Measurements from ENCODE around the gene FLRT2. TPM values are rescaled to one million over a fixed set of nuclear protein-coding genes. Genes with fewer than 3 reads are reported as not detected.

FLRT2 gene
- polyA plus RNA-seq, 6 donors from 2014 or later: not detected

DNA sequence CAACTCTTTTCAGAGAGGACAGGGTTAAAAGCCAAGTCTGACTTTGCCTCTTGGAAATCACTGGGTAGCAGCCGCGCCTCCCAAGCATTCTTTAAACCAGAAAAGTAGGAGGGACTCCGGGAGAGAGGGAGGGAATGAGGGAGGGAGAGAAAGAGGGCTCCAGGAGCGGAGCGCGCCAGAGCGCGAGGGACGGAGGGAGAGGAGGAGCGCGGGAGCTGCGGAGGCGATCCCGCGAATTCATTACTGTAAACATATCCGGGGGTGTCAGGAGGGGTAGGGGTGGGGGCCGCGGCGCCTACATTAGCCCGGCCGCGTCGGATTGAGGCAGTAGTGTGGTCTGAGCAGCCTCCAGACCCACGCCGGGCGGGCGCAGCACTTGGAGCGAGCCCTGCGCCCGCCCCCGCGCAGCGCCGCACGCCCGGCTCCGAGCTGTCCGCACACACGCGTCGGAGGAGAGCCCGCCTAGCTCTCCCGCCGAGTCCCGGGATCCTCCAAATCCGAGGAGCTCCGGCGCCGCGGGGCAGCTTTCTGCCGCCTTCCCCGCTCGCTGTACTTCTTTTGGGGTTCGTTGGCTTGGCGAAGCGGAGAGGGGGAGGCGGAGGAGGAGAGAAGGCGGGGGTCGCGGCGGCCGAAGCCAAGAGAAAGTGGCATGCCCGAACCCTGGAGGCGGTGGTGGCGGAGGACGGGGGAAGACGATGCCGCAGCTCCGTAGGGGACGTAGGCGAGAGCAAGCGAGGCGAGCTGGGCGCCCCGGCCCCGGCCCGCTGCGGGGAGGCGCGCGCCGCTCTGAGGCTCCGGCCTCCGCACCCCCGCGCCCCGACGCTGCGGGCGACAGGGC, 3.3 kb downstream of the FLRT2 start:
- H3K27me3 Mint-ChIP-seq: peaks cover 65 to 86% (median 65%) of the 10 kb centered on the region in 3 donors

GRCh38 chr14:85533861-85534291, 3.9 kb downstream of the FLRT2 start:
- H3K36me3 Mint-ChIP-seq: peaks cover 5 to 11% of the 10 kb centered on the region in 2 donors
- no peak overlapping the region for H3K4me3 Mint-ChIP-seq
- H3K27me3 Mint-ChIP-seq: peaks cover 59 to 82% (median 60%) of the 10 kb centered on the region in 3 donors
- ATAC-seq (ENCODE audit: low read depth in 2 of 2) (no peak), DNase-seq (no peak)
- peaks cover 6 to 18% (median 7%) of the 10 kb centered on the region in 3 donors for H3K4me1 Mint-ChIP-seq
- no peak overlapping the region for H3K27ac Mint-ChIP-seq
- peaks cover 0 to 4% (median 0%) of the 10 kb centered on the region in 7 donors for H3K9me3 Mint-ChIP-seq

More for the DNA sequence above, 3.3 kb downstream of the FLRT2 start:
- DNase-seq: no peak
- ATAC-seq (ENCODE audit: low read depth in 2 of 2): no peak
- peaks cover 6 to 18% (median 7%) of the 10 kb centered on the region in 3 donors for H3K4me1 Mint-ChIP-seq
- H3K36me3 Mint-ChIP-seq: peaks cover 5 to 11% of the 10 kb centered on the region in 2 donors
- no peak overlapping the region for H3K4me3 Mint-ChIP-seq
- H3K9me3 Mint-ChIP-seq: peaks cover 0 to 4% (median 0%) of the 10 kb centered on the region in 7 donors
- peak overlapping the region in 1 of 6 donors; percentile 66 for H3K27ac Mint-ChIP-seq

DNA sequence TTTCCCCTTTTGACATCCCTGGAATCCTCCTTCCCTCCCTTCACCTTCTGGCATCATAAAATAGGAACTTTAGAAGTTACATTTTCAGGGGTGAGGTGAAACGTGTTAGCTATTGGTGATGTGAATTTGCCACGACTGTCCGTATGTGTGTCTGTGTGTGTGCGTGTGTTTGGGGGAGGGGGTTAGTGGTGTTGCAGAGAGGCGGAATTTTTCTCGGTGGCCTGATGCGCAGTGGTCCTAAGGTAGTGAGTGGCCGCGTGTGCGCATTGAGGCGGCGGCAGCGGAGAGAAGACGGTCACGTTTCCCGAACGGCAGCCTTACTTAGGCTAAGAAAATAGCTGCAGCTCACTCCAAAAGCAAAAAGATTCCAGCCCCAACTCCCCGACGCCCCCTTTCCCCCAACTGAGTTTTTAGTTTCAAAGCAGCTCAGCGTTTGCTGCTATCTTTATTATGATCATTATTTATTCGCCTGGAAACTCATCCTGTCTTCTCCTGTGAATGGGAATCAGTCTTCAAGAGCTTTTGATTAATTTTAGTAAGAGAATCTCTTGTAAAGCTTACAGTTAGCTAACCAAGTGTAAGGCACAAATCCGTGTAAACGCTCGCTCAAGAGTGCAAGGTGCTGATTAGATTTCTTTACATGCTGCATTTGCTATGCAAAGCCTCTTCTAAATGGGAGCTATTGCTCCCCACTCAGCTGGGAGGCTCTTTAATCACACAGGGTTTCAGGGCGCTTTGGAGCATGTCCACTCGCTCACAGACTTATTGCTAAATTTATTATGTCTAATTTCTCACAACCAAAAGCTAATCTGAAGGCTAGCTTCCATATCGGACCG, 4.7 kb downstream of the FLRT2 start:
- Mint-ChIP-seq H3K4me3 (peak overlapping the region in 1 of 8 donors; percentile 51), H3K27me3 (peaks cover 51 to 74% (median 52%) of the 10 kb centered on the region in 3 donors)

DNA sequence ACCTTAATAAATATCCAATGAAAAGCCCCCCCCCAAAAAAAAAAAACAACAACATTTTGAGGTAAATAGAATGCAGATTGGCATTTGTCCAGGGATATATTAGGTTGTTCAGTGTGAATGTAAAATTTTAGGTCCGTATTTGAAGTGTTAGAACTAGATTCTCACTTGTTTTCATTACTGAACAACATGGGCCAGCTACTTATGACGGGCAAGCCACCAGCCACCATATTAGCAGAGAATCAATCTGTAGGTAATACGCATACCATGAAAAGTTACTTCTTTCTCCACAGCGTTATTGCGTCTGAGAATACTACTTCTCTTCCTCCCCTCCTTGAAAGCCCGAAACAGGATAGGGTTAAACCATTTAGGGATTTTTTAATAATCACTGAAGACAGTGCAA, 5.4 kb downstream of the FLRT2 start:
- peak overlapping the region in 1 of 8 donors; percentile 20 for H3K4me3 Mint-ChIP-seq
- ATAC-seq (ENCODE audit: low read depth in 2 of 2) (no peak), DNase-seq (no peak)
- no peak overlapping the region for H3K27ac Mint-ChIP-seq
- H3K36me3 Mint-ChIP-seq: peaks cover 5 to 11% of the 10 kb centered on the region in 2 donors
- H3K4me1 Mint-ChIP-seq: peaks cover 2 to 15% (median 7%) of the 10 kb centered on the region in 3 donors
- peaks cover 0 to 3% (median 0%) of the 10 kb centered on the region in 7 donors for H3K9me3 Mint-ChIP-seq
- H3K27me3 Mint-ChIP-seq: peaks cover 48 to 67% (median 49%) of the 10 kb centered on the region in 3 donors

More for the DNA sequence above, 4.7 kb downstream of the FLRT2 start:
- ATAC-seq (ENCODE audit: low read depth in 2 of 2) (no peak), DNase-seq (no peak)
- peaks cover 0 to 3% (median 0%) of the 10 kb centered on the region in 7 donors for H3K9me3 Mint-ChIP-seq
- no peak overlapping the region for H3K27ac Mint-ChIP-seq
- H3K4me1 Mint-ChIP-seq: peaks cover 2 to 15% (median 7%) of the 10 kb centered on the region in 3 donors
- peaks cover 5 to 11% of the 10 kb centered on the region in 2 donors for H3K36me3 Mint-ChIP-seq

- Mint-ChIP-seq H3K27me3 (peaks cover 39 to 58% (median 48%) of the 10 kb centered on the region in 3 donors), H3K4me3 (no peak overlapping the region), H3K27ac (no peak overlapping the region), H3K36me3 (peaks cover 5 to 11% of the 10 kb centered on the region in 2 donors), H3K4me1 (peaks cover 2 to 15% (median 7%) of the 10 kb centered on the region in 3 donors), H3K9me3 (peaks cover 0 to 3% (median 0%) of the 10 kb centered on the region in 7 donors)
- no peak for ATAC-seq (ENCODE audit: low read depth in 2 of 2)
- no peak for DNase-seq
These were observed 6.3 kb downstream of the FLRT2 start for GRCh38 chr14:85535991-85536832.

GRCh38 chr14:85536833-85537190, 6.9 kb downstream of the FLRT2 start:
- Mint-ChIP-seq H3K4me1 (peaks cover under 1 to 15% (median 5%) of the 10 kb centered on the region in 3 donors), H3K9me3 (peaks cover 0 to 3% (median 0%) of the 10 kb centered on the region in 7 donors), H3K4me3 (no peak overlapping the region), H3K27me3 (peaks cover 33 to 52% (median 43%) of the 10 kb centered on the region in 3 donors), H3K27ac (no peak overlapping the region), H3K36me3 (peaks cover 5 to 10% of the 10 kb centered on the region in 2 donors)
- ATAC-seq (ENCODE audit: low read depth in 2 of 2) (no peak), DNase-seq (no peak)

DNA sequence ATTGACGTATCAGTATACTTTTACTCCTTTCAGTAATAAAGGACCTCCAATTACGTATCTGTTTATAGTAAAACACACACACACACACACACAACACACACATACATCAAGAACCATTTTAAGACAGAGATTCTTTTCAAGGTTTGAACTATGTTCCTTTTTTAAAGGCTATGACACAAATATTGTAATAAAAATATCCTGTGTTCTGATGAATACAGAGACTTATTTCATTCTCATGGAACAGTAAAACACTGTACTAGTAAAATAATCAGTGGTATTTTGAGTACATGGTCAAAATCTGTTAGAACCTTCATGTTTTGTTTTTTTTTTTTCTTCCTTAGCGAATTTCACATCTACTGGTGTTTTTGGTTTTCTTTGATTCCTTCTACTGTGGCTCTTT, 7.6 kb downstream of the FLRT2 start:
- no peak for DNase-seq
- Mint-ChIP-seq H3K9me3 (peaks cover 0 to 3% (median 0%) of the 10 kb centered on the region in 7 donors), H3K27me3 (peaks cover 26 to 45% (median 36%) of the 10 kb centered on the region in 3 donors), H3K4me1 (peaks cover 0 to 9% (median 0%) of the 10 kb centered on the region in 3 donors), H3K27ac (no peak overlapping the region), H3K36me3 (peaks cover 0 to 3% of the 10 kb centered on the region in 2 donors), H3K4me3 (no peak overlapping the region)
- ATAC-seq (ENCODE audit: low read depth in 2 of 2): no peak

GRCh38 chr14:85538636-85539035, 8.7 kb downstream of the FLRT2 start:
- no peaks in the 10 kb centered on the region for H3K36me3 Mint-ChIP-seq
- no peak for DNase-seq
- H3K27me3 Mint-ChIP-seq: peaks cover 20 to 39% (median 32%) of the 10 kb centered on the region in 3 donors
- peaks cover 0 to 4% (median 0%) of the 10 kb centered on the region in 3 donors for H3K4me1 Mint-ChIP-seq
- no peak overlapping the region for H3K27ac Mint-ChIP-seq
- no peak for ATAC-seq (ENCODE audit: low read depth in 2 of 2)
- no peak overlapping the region for H3K4me3 Mint-ChIP-seq
- peaks cover 0 to 3% (median 0%) of the 10 kb centered on the region in 7 donors for H3K9me3 Mint-ChIP-seq

DNA sequence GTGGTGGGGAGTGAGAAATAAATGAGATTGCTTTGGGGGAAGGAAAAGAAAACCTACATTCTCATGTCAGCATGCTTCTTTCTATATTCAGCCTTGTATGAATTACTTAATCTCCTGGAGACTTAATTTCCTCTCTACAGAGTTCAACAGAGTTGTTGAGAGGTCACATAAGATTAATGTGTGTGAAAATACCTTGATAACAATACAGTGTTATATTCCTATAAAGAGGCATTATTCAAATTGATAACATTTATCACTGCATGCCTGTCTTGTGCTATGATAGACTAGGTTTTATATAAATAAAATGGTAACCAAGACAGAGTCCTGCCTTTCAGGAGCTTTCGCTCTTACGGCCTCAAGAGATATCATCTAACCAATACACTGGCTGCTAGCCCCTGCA, 9.6 kb downstream of the FLRT2 start:
- no peaks in the 10 kb centered on the region for H3K36me3 Mint-ChIP-seq
- DNase-seq (no peak), ATAC-seq (ENCODE audit: low read depth in 2 of 2) (no peak)
- no peaks in the 10 kb centered on the region for H3K4me1 Mint-ChIP-seq
- H3K27ac Mint-ChIP-seq: no peak overlapping the region
- H3K9me3 Mint-ChIP-seq: peaks cover 0 to 6% (median 0%) of the 10 kb centered on the region in 7 donors
- peaks cover 14 to 32% (median 25%) of the 10 kb centered on the region in 3 donors for H3K27me3 Mint-ChIP-seq
- H3K4me3 Mint-ChIP-seq: no peak overlapping the region

GRCh38 chr14:85542623-85543022, 12.7 kb downstream of the FLRT2 start:
- H3K9me3 Mint-ChIP-seq: peaks cover 0 to 6% (median 2%) of the 10 kb centered on the region in 7 donors
- no peaks in the 10 kb centered on the region for H3K4me1 Mint-ChIP-seq
- peaks cover 0 to 4% (median 4%) of the 10 kb centered on the region in 3 donors for H3K27me3 Mint-ChIP-seq
- no peak for DNase-seq
- no peak for ATAC-seq (ENCODE audit: low read depth in 2 of 2)
- H3K36me3 Mint-ChIP-seq: no peaks in the 10 kb centered on the region
- no peak overlapping the region for H3K4me3 Mint-ChIP-seq
- no peak overlapping the region for H3K27ac Mint-ChIP-seq

DNA sequence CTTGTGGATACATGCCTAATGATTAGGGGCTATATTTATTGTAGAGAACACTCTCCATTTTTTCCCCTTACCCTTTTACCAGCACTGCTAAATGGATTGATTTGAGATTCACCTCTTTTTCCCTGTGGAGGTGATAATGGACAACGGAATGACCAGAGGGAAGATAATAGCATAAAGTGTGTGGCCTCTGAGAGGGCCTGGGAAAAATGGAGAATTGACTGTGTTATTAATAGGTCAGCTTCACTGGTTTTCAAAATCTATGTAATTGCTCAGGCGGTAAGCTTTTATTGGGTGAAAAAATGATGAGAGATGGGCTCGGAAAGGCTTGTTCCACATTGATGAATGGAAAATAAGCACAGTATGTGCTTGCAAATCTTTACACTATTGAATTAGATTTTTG, 15.8 kb downstream of the FLRT2 start:
- no peaks in the 10 kb centered on the region for H3K4me1 Mint-ChIP-seq
- H3K27ac Mint-ChIP-seq: no peak overlapping the region
- H3K27me3 Mint-ChIP-seq: peaks cover 0 to 4% (median 0%) of the 10 kb centered on the region in 3 donors
- DNase-seq (no peak), ATAC-seq (ENCODE audit: low read depth in 2 of 2) (no peak)
- H3K36me3 Mint-ChIP-seq: no peaks in the 10 kb centered on the region
- no peak overlapping the region for H3K4me3 Mint-ChIP-seq
- peaks cover 0 to 6% (median 2%) of the 10 kb centered on the region in 7 donors for H3K9me3 Mint-ChIP-seq

DNA sequence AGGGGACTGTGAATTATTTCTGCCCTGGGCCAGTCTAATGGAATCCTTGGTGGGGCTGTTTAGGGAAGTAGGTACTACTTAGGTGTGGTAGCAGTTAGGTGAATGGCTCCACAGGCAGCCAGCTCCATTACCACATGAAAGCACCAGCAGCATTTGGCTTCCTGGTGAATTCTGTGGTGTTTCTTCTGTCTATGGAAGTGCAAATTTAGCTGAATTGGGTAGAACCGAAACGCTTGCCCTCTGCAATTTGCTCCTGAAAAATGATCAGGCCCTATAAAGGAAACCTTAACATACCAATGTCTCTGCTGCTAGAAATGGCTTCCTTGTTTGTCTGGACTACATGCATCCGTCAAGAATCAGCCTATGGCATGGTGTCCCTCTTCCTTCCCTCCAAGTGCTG, 16.4 kb downstream of the FLRT2 start:
- ATAC-seq (ENCODE audit: low read depth in 2 of 2) (no peak), DNase-seq (no peak)
- Mint-ChIP-seq H3K27ac (no peak overlapping the region), H3K36me3 (no peaks in the 10 kb centered on the region), H3K9me3 (peaks cover 0 to 6% (median 2%) of the 10 kb centered on the region in 7 donors), H3K4me3 (no peak overlapping the region), H3K27me3 (no peaks in the 10 kb centered on the region), H3K4me1 (no peaks in the 10 kb centered on the region)
